Panc1 (cell line): Measurements from ENCODE around the gene MAP2.

Experiments used
- POLR2AphosphoS5 ChIP-seq: IDR thresholded peaks from 2 replicates; pipeline ENCODE4 v1.6.1; 2012; ENCODE audit warnings: mild to moderate bottlenecking, low read depth, low read length, moderate library complexity
- SIN3A ChIP-seq: IDR thresholded peaks from 2 replicates; pipeline ENCODE4 v1.6.1; 2012; ENCODE audit warnings: low read depth, mild to moderate bottlenecking, low read length, moderate library complexity, borderline replicate concordance; ENCODE audit not compliant: insufficient read depth
- TF ChIP-seq, protein P1 (sequence below): fragments of 450-650 bp; IDR thresholded peaks from 2 replicates; pipeline ENCODE4 v1.5.1; 2017; ENCODE audit warnings: mild to moderate bottlenecking
- TF ChIP-seq, protein P2 (sequence below), 2 experiments: IDR thresholded peaks; 2 replicates each; pipeline ENCODE4 v1.6.1; 2011 to 2012; ENCODE audit warnings: low read depth in 2 of 2, control low read depth in 1 of 2, low read length in 1 of 2, mild to moderate bottlenecking in 1 of 2, moderate library complexity in 1 of 2; ENCODE audit not compliant: insufficient read depth in 1 of 2

DNA sequence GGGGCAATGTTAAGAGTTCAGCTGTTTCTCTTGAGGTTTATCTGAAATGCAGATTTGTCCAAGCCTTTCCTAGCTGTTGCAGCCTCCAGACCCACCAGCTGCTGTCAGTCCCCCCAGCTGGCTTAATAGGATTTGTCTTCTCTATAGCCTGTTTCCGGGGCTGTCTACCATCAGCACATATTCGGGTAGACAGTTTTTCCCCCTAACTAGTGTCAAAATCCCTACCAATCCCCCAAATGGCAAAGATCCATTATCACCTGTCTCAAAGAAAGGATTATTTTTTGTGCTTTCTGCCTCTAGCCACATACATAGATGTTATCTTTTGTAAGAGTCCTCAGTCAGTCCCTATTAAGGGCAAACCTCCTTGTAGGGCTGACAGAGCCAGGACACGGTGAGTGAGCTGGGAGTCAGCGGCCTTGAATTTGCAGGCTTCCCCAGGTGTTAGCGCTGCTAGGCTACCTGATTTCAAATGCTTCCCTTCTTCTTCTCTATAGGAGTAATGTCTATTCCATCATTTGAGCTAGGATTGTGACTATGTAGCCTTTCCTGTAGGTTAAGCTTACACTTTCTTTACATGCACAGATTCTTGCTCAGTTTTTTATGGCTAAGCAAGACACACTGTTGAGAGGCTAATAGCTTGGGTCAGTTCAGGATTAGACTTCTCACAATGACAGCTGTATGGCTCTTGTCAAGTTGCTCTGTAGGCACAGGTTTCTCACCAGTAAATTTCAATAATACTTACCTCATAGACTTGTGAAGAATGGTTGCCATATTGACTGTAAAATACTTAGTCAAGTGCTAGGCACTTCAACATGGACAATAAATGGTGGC is 176.7 kb downstream of the MAP2 start:
- TF ChIP-seq SIN3A (no peak), POLR2AphosphoS5 (no peak)
- TF ChIP-seq, protein P1, sequence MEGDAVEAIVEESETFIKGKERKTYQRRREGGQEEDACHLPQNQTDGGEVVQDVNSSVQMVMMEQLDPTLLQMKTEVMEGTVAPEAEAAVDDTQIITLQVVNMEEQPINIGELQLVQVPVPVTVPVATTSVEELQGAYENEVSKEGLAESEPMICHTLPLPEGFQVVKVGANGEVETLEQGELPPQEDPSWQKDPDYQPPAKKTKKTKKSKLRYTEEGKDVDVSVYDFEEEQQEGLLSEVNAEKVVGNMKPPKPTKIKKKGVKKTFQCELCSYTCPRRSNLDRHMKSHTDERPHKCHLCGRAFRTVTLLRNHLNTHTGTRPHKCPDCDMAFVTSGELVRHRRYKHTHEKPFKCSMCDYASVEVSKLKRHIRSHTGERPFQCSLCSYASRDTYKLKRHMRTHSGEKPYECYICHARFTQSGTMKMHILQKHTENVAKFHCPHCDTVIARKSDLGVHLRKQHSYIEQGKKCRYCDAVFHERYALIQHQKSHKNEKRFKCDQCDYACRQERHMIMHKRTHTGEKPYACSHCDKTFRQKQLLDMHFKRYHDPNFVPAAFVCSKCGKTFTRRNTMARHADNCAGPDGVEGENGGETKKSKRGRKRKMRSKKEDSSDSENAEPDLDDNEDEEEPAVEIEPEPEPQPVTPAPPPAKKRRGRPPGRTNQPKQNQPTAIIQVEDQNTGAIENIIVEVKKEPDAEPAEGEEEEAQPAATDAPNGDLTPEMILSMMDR = no peak
- TF ChIP-seq, protein P2, sequence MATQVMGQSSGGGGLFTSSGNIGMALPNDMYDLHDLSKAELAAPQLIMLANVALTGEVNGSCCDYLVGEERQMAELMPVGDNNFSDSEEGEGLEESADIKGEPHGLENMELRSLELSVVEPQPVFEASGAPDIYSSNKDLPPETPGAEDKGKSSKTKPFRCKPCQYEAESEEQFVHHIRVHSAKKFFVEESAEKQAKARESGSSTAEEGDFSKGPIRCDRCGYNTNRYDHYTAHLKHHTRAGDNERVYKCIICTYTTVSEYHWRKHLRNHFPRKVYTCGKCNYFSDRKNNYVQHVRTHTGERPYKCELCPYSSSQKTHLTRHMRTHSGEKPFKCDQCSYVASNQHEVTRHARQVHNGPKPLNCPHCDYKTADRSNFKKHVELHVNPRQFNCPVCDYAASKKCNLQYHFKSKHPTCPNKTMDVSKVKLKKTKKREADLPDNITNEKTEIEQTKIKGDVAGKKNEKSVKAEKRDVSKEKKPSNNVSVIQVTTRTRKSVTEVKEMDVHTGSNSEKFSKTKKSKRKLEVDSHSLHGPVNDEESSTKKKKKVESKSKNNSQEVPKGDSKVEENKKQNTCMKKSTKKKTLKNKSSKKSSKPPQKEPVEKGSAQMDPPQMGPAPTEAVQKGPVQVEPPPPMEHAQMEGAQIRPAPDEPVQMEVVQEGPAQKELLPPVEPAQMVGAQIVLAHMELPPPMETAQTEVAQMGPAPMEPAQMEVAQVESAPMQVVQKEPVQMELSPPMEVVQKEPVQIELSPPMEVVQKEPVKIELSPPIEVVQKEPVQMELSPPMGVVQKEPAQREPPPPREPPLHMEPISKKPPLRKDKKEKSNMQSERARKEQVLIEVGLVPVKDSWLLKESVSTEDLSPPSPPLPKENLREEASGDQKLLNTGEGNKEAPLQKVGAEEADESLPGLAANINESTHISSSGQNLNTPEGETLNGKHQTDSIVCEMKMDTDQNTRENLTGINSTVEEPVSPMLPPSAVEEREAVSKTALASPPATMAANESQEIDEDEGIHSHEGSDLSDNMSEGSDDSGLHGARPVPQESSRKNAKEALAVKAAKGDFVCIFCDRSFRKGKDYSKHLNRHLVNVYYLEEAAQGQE (IDR thresholded peaks at IDR 0.05; ENCODE audit: insufficient read depth in 1 of 2, low read depth in 2 of 2, low read length in 1 of 2) = no peak
